HG02610 (cell line): ENCODE measurements around the gene CDC26.
A peak's percentile ranks its signal among the peaks of the same experiment; 100 is the strongest.
"Not testable (repeated sequence)": the region's sequence is repeated elsewhere in the genome, so short reads cannot be mapped to it uniquely, and the experiment has no call there.

Experiments used
- ATAC-seq: cut with Tn5 transposase; IDR thresholded peaks from one replicate; pipeline ENCODE4 v1.9.1; 2021; ENCODE audit warnings: mild to moderate bottlenecking, moderate library complexity; ENCODE audit not compliant: unreplicated experiment

The CDC26 gene

DNA sequence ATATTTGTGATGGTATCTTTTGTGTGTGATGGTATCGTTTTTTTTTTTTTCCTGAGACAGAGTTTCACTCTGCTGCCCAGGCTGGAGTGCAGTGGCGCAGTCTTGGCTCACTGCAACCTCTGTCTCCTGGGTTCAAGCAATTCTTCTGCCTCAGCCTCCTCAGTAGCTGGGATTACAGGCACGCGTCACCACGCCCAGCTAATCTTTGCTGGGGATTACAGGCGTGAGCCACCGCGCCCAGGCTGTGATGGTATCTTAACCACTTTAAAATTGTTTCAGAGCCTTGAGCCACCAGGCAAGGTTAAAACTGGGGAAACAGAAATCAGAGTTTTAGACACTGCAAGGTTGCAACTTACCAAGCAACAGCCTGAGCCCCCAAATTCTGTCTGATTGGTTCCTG lies 20.9 kb upstream of the CDC26 start:
- not testable (repeated sequence) for ATAC-seq

DNA sequence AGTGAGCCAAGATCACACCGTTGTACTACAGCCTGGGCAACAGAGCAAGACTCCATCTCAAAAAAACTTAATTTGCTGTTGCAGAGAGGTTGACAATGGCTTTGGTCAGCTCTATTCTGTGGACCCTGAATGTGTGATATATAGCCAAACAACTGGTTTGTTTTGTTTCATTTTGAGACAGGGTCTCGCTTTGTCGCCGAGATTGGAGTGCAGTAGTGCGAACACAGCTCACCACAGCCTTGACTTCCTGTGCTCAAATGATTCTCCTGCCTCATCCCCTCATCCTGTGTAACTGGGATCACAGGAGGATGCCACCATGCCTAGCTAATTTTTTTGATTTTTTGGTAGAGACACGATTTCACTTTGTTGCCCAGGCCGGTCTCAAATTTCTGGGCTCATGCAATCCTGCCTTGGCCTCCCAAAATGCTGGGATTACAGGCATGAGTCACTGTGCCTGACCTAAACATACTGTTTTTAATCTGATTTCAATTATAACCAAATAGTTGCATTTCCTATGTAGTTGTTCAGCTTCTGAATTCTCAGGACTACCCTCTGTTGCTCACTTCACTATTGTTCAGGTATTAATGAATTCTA lies 18.0 kb upstream of the CDC26 start:
- ATAC-seq, result no peak

DNA sequence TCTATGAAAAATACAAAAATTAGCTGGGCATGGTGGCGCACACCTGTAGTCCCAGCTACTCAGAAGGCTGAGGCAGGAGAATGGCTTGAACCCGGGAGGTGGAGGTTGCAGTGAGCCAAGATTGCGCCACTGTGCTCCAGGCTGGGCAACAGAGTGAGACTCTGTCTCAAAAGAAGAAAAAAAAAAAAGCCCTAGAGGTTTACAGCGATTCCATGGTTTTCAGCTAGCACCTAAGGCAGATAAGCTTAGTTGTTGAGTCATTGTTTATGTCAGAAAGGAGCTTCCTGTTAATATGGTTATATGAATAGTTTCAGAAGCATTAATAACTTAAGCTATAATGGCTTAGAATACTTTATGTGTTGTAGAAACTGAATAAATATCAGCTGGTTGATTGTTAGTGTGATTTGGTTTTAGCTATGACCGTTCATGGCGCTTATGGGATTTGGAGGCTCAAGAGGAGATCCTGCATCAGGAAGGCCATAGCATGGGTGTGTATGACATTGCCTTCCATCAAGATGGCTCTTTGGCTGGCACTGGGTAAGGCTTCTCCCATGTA lies 14.8 kb upstream of the CDC26 start:
- no peak for ATAC-seq

DNA sequence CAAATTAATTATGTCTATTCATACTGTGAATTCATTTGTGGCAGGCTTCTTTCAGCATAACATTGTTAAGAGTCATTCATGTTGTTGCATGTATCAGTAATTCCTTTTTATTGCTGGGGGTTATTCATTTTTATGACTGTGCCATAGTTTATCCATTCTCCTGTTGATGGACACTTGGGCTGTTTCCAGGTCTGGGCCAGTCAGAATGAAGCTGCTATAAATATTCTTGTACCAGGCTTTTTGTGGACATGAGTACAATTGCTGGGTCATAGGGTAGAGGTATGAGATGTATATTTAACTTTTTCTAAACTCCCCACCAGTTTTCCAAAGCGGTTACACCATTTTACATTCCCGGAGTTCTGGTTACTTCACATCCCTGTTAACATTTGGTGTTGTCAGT lies 13.7 kb upstream of the CDC26 start:
- no peak for ATAC-seq

DNA sequence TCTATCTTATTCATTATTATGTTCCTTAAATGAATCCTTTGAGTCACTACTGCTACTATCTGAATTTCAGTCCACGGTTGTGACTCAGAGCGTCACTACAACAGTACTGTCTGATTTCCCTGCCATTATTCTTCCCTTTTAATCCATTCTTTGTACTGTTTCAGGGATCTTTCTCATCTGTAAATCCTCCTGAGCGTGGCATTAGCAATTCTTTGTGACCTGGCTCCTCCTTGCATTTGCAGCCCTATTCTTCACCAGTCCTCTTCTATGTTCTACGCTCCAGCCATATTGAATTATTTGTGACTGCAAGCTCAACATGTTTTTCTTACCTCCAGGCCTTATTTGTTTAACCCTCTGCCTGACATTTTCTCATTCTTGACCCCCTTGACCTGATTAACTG lies 6.0 kb upstream of the CDC26 start:
- ATAC-seq, result no peak

DNA sequence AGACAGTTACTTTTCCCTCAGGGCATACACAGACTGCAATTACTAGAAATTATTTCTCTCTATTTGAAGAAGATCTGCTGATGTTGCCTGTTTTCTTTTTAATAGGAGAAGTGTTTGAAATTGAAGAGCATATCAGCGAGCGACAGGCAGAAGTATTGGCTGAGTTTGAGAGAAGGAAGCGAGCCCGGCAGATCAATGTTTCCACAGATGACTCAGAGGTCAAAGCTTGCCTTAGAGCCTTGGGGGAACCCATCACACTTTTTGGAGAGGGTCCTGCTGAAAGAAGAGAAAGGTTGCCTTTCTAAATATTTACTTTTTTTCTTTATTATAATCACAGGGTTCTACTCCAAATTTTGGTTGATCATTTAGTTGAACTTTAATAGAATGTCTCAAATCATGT lies 3.5 kb upstream of the CDC26 start:
- no peak for ATAC-seq

DNA sequence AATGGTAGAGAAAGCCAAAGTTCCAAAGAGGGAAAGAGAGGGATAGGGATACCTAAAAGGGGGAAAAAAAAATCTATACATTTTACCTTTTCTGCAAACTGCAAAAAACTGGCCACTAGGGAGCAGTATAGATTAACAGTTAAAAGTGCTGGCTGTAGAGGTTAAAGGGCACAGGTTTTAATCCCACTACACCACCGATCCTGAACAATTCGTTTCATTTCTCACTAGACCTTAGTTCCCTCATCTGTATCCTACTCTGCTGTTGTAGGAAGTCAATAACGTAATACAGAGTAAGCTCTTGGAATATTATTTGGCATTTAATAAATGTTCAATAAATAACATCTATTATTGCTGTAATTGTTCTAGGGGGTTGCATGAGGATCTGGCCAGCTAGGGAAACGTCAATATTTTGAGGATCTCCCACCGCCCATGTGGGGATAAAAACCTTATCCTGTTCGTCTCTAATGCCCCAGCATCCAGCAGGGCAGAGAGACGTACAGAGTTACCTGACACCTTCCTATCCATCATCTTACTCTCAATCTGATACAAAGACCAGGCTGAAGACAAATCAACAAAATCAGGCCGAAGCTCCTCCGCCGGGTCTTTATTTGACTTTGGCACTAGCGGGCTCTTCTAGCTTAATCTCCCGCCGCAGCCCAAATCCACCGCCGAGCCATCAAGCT lies 757 bp downstream of the CDC26 start:
- ATAC-seq, result peak; percentile 5

DNA sequence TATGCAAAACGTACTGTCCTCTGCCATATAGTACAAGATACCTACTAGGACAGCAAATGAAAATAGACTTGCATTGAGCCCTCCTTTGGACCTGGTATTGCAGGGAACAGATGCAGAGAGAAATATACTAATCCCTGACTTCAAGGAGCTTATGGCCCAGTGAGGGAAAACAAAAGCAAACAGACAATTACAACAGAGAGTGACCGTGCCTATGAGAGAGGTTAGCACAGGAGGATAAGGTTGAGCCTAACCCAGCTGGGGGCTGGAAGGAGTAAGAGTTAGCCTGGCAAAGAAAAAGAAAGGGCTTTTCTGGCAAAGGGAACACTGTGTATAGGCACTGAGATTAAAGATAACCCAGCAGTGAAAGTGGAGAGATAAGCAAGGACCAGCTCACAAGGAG lies 5.5 kb downstream of the CDC26 start:
- ATAC-seq, result no peak

DNA sequence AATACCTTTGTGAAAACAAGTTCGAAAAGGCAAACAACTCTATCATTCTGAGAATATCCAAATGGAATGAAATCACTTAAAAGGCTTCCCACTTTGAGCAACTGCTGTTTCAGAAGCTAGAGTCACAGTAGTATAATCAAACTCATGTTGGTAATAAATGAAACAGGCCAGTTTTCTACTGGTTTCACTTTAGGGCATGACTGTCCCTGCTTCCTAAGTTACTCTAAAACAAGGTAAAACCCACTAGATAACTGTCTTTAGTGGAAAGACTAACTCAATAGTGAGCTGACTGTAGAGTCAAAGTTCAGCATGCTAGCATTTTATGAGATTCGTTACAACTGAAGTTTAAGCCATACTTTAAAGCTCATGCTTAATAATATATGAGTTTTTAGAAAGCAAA lies 6.0 kb downstream of the CDC26 start:
- no peak for ATAC-seq

DNA sequence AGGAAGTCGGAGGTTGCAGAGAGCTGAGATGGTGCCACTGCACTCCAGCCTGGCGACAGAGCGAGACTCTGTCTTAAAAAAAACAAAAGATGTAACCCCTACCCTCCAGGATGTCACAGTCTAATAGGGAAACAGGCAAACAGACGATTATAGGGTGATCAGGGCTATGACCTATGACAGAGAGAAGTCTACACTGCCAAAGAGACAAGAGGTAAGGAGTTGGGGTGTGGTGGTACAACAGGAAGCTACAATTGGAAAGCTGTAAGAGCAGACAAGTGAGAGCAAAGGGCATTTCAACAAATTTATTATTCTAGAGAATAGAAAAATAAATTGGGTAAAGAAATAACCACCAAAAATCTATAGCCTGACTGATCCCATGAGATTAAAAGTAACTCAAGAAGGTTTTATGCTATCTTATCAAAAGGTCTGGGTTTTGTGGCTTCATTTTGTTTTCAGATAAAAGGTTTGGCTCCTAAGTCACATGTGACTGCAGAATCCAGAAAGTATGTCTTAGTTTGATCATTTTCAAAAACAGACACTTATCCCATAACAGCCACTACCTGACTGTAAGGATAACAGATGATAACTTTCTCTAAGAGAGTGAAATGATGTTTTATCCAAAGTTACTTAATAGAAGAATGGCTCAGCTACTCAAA lies 7.3 kb downstream of the CDC26 start:
- no peak for ATAC-seq

DNA sequence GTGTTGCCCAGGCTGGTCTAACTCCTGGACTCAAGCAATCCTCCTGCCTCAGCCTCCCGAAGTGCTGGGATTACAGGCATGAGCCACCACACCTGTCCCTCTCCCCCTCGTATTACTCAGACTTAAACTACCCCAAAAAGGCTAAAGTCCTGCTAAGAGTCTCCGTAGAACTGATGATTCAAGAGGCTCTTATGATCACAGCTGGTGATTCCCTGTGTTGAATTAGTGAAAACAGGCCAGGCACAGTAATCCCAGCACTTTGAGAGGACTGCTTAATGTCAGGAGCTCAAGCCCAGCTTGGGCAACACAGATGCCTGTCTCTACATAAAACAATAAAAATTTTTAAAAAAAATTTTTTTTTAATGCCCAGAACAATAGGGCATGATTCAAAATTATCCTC lies 9.2 kb downstream of the CDC26 start:
- no peak for ATAC-seq

DNA sequence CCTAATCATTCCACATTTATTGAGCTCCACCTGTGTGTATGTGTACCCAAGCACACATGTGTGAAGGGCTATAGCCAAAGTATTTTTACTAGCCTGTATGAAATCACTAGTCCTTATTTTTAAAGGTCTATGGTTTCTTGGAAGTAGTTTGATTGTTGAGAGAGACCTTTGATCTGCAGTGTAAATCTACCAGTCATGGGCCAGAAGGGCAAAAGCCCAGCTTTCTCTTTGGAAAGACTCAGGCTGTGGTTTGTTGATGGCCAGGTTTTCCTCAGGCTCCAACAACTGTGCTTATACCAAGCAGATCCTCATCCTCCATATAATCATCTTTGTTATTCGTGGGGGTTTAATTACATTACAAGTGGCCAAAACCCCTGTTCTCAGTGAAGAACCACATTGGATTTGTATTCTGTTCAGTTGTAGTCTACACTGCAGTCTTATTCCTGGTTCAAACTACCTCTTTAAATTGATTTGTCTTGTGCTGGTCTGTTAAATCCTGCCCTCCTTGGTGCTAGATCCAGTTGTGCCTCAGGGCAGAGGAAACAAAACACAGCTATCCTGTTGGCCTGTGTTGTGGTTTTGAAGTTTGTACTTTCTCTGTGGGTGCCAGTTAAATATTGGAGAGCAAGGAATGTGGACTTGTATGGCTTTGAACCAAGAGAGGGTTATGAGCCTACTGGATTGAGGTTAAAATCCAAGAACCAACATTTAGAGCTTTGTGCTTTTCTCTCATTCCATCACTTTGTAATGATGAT lies 13.3 kb downstream of the CDC26 start:
- ATAC-seq, result no peak

DNA sequence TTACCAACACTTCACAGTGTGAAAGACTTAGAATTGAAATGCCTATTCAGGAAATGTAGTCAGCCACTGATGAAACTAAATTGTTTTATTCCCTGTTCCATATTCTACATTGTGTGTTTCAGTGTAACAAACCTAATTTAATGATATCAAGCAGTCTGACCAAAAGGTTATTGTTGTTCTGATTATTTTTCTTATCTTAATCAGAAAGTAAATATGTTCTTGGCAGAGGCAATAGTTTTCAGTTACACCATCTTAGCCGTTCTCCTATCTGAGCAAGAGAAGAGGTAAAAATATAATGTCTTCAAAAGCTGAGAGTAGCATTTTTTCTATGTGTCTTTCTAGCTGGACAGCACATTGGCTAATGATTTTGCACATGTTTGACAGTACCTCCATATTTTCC lies 17.1 kb downstream of the CDC26 start:
- ATAC-seq, result no peak

DNA sequence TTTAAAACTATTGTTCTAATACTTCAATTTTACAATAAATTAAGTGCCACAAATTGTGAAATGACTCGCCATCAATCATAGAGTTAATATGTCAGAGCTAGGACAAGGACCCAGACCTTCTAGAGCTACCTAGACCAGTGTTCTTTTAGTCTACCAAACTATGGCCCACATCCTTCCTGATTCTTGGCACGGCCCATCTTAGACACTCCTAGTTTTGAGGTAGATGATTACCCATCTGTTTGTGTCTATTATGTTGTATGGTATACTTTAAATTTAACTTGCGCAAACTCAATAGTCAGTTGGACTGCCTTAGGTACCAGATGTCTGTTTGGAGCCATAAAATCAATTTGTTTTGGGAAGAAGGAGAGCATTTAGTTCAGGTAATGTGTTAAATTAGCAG lies 17.5 kb downstream of the CDC26 start:
- ATAC-seq, result no peak

DNA sequence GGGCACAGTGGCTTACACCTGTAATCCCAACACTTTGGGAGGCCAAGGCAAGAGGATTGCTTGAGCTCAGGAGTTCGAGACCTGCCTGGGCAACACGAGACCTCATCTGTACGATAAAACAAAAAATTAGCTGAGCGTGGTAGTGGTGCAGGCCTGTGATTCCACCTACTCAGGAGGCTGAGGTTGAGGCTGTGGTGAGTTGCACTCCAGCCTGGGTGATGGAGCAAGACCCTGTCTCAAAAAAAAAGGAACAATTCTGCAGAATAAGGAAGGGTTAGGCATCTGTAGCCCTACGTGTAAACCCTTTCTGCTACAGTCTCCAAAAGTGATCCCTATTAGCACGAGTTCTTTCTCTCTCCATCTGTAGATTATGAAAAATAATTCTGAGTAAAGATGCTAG lies 19.9 kb downstream of the CDC26 start:
- no peak for ATAC-seq

DNA sequence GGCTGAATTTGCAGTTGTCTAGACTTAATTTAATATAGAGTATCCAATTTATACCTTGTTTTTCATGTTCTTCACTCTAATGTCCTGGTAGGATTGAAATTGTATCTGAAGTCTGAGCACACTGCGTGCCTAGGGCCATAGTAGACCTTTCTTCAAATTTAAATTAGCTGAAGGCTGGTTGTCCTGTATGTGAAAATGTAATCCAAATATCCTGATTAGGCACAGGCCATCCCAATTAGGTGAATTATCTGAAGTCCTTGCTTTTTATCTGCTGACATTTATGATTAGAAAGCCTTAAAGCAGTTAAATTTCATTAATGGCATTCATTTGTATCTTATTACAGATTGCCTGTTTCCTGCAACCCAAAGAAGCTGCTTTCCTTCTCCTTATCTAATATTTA lies 20.4 kb downstream of the CDC26 start:
- ATAC-seq, result no peak

DNA sequence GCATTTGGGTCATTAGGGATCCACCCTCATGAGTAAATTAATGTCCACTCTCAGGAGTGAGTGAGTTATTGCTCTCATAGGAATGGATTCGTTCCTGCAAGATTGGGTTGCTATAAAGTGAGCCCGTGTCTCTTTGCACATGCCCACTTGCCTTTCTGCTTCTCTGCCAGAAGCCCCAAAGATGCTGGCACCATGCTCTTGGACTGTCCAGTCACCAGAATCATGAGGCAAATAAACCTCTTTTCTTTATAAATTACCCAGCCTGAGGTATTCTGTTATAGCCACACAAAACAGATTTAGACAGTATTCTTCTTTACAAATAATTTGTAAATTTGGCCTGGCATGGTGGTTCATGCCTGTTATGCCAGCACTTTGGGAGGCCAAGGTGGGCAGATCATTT lies 24.6 kb downstream of the CDC26 start:
- no peak for ATAC-seq

DNA sequence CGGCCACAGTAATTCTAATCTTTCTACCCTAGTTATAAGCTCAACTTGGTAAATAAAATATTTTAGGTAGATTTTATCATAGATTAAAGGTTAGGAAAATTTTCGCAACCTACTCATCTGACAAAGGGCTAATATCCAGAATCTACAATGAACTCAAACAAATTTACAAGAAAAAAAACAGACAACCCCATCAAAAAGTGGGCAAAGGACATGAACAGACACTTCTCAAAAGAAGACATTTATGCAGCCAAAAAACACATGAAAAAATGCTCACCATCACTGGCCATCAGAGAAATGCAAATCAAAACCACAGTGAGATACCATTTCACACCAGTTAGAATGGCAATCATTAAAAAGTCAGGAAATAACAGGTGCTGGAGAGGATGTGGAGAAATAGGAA lies 25.7 kb downstream of the CDC26 start:
- not testable (repeated sequence) for ATAC-seq

DNA sequence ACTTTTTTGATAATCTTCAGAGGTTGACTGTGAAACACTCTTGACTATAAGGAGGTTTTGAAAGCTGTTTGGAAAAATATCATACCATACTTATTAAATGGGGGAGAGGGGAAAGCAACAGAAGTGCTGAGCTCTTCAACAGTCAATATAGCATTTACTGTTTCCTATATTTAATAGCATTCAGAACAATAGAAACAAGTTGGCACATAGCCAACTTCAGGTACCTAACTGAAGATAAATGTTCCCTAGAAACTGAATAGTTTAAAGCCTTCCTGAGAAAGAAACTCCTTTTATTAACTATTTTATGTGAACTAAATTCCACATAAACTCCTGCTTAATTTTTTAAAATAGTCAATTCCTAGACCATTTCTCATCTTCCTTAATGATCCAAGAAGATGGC lies 27.7 kb downstream of the CDC26 start:
- ATAC-seq, result no peak

DNA sequence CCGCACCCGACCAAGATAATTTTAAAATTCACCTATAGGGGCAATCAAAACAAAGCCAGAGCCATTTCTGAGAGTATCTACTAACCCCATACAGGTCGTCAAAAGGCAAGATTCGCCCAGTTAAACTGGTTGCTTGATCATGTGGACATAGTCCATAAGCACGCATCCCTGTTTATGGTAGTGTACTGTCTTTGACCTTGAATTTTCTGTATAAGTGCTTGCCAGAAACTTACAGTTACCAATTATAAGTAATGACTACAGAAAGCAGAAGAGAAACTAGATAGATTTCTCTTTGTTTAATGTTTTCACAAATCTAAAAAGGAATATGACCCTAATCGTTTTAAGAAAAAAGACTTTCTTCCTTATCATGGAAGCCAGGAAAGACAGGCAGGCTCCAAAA lies 28.4 kb downstream of the CDC26 start:
- ATAC-seq, result no peak

DNA sequence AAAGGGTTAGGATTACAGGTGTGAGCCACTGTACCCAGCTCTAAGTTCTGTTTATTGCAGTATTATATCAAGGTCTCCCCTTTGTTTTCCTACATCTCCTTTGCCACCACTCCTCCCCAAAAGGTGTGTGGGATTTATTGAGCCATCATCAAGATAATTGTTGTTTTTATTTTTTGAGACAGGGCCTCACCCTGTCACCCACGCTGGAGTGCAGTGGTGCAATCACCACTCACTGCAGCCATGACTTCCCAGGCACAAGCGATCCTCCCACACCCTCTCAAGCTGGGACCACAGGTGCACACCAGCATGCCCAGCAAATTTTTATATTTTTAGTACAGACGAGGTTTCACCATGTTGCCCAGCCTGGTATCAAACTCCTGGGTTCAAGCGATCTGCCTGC lies 29.5 kb downstream of the CDC26 start:
- ATAC-seq, result no peak

DNA sequence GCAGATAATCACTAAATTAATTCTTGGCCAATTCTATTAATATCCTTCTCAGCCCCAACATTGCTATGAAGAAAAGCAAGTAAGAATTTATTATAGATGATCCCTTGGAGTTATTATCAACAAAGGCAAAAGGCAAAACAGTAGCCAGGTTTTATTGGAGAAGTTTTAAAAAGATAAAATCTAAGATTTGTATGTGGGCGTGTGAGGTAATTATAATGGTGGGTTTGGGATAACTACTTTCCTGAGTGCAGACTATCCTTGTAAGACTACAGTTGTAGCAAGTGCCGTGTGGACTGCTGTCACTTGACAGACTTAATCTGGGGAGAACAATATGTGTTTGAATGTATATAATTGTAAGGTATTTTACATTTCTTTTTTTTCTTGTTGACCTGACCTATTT lies 30.8 kb downstream of the CDC26 start:
- no peak for ATAC-seq
